ENCODE data around the gene KDELR3.

GRCh38 chr22:38429499-38430068 lies 38.3 kb upstream of the KDELR3 start:
- no peak for TF ChIP-seq CTCF (IDR thresholded peaks at IDR 0.05)
- no peak for TF ChIP-seq POLR2A (IDR thresholded peaks at IDR 0.05)
